Fibroblast of lung (primary cell): Measurements from ENCODE around the gene TMPRSS9.

ENCODE experiments used
- CTCF ChIP-seq, 2 donors: IDR thresholded peaks in 1 of 2; conservative IDR thresholded peaks in 1 of 2; 1 replicate in 1 of 2; 2 replicates in 1 of 2; pipeline ENCODE4 v1.5.1; 2011 to 2012; ENCODE audit warnings: low read length in 2 of 2, control low read depth in 1 of 2, inconsistent platforms in 1 of 2, low read depth in 1 of 2, mild to moderate bottlenecking in 1 of 2
- EZH2 ChIP-seq: IDR thresholded peaks from 2 replicates; pipeline ENCODE4 v1.5.1; 2012; ENCODE audit warnings: low read length, control low read depth, mild to moderate bottlenecking; ENCODE audit errors: missing control alignments

DNA sequence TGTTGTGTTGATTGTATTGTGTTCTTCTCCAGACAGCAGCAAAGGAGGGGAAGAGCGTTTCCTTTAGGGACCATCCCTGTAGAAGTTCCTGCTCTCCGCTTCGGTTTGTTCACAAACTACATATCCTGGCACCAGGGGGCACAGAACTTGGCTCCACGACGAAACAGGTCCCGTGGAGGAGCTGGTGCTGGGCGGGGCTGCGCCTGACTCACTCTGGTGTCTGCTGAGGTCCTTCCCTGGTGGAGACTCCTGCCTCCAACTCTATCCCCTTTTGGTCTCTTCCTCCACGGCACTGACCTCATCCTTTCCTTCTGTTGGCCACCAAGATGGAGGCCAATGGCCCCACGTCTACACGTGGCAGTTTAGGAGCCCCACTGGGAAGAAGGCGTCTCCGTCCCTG, 14.7 kb downstream of the TMPRSS9 start:
- TF ChIP-seq CTCF (conservative IDR thresholded peaks at IDR 0.05 in 1 of 2, IDR thresholded peaks at IDR 0.05 in 1 of 2; ENCODE audit: low read depth in 1 of 2, low read length in 2 of 2), result no peak
- TF ChIP-seq EZH2, result no peak
